ENCODE data around the gene MT1H. TPM values are rescaled to one million over a fixed set of nuclear protein-coding genes. Genes with fewer than 3 reads are reported as not detected.

MT1H gene
- polyA plus RNA-seq, 3 donors = 0.76 TPM; not detected in 2

DNA sequence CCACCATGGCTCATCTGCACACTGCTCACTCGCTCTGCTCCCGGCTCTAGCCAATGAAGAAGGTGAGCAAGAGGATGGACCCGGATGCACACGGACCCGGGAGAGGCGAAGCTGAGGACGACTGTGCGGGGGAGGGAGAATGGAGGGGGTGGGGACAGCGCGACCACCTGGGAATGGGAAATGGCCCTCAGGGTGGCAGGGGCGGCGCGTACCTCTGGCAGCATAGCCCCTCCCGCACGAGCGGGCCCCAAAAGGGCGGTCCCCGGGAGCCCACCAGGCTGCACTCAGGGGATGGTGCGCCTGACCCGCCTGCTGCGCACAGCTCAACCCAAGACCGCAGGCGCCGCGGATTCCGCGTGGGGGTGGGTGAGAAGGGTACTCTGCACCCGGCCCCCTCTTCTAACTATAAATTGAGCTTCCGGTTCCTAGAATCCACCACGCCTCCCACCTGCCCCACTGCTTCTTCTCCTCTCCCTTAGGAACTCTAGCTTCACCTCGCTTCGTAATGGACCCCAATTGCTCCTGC is 6.1 kb downstream of the MT1H start:
- Histone ChIP-seq H3K27ac (ENCODE audit: low read depth in 1 of 2, low read length in 2 of 2) (no peak overlapping the region), H3K79me2 (ENCODE audit: insufficient read depth, low read length) (no peaks in the 10 kb centered on the region)
- DNase-seq = no peak

GRCh38 chr16:56677474-56677873 is 7.9 kb downstream of the MT1H start:
- peaks cover 20 to 49% of the 10 kb centered on the region in 2 donors for H3K27me3 ChIP-seq (ENCODE audit: control insufficient read depth in 2 of 2, insufficient read depth in 2 of 2, low read length in 2 of 2)
- no peak overlapping the region for H3K9ac ChIP-seq (ENCODE audit: insufficient read depth, low read length, poor library complexity, severe bottlenecking)
- H2AFZ ChIP-seq (ENCODE audit: insufficient read depth, low read depth, low read length, poor library complexity, severe bottlenecking) = no peak overlapping the region
- H3K9me3 ChIP-seq (replicated peaks in 1 of 2; ENCODE audit: control insufficient read depth in 1 of 2, insufficient read depth in 1 of 2, low read length in 2 of 2) = peaks cover 0 to 11% of the 10 kb centered on the region in 2 donors
- Mint-ChIP-seq H3K27ac (no peak overlapping the region), H3K4me1 (peaks cover 17% of the 10 kb centered on the region), H3K4me3 (peak overlapping the region in 1 of 2 donors; percentile 87), H3K9me3 (peaks cover 0 to 11% (median 0%) of the 10 kb centered on the region in 7 donors), H3K36me3 (peaks cover 5% of the 10 kb centered on the region in 2 donors), H3K27me3 (ENCODE audit: low read depth in 3 of 3) (peaks cover 52 to 57% (median 56%) of the 10 kb centered on the region in 3 donors)
- intact Hi-C loops (cut with micrococcal nuclease) = no loop called here
- TF ChIP-seq CTCF (IDR thresholded peaks at IDR 0.05) = no peak
- no peak overlapping the region for H3K27ac ChIP-seq (ENCODE audit: low read depth in 1 of 2, low read length in 2 of 2)
- H4K20me1 ChIP-seq (ENCODE audit: insufficient read depth, low read length) = no peaks in the 10 kb centered on the region
- peaks cover 6 to 12% of the 10 kb centered on the region in 2 donors for H3K4me1 ChIP-seq (ENCODE audit: control insufficient read depth in 1 of 2, insufficient read depth in 2 of 2, low read length in 2 of 2)
- H3K36me3 ChIP-seq (replicated peaks in 1 of 2; ENCODE audit: control insufficient read depth in 1 of 2, insufficient read depth in 2 of 2, low read length in 2 of 2) = no peaks in the 10 kb centered on the region
- H3K4me3 ChIP-seq (replicated peaks in 1 of 3; ENCODE audit: low read depth in 2 of 3, low read length in 3 of 3) = no peak overlapping the region
- H3K4me2 ChIP-seq (replicated peaks; ENCODE audit: extremely low read depth, low read length, poor library complexity, severe bottlenecking) = no peak overlapping the region
- WGBS (ENCODE audit: insufficient coverage) = 83% methylated on average over 2 of the region's 3 CpGs
- no peaks in the 10 kb centered on the region for H3K79me2 ChIP-seq (ENCODE audit: insufficient read depth, low read length)
- DNase-seq = no peak

More for the DNA sequence above, 6.1 kb downstream of the MT1H start:
- H3K36me3 ChIP-seq (replicated peaks in 1 of 2; ENCODE audit: control insufficient read depth in 1 of 2, insufficient read depth in 2 of 2, low read length in 2 of 2) = no peaks in the 10 kb centered on the region
- peaks cover 0 to 5% of the 10 kb centered on the region in 2 donors for H3K4me1 ChIP-seq (ENCODE audit: control insufficient read depth in 1 of 2, insufficient read depth in 2 of 2, low read length in 2 of 2)
- peaks cover 62 to 72% (median 70%) of the 10 kb centered on the region in 3 donors for H3K27me3 Mint-ChIP-seq (ENCODE audit: low read depth in 3 of 3)
- WGBS (ENCODE audit: insufficient coverage) = 2% methylated on average over 25 of the region's 32 CpGs
- peaks cover 5% of the 10 kb centered on the region in 2 donors for H3K36me3 Mint-ChIP-seq
- H3K27me3 ChIP-seq (ENCODE audit: control insufficient read depth in 2 of 2, insufficient read depth in 2 of 2, low read length in 2 of 2) = peaks cover 25 to 66% of the 10 kb centered on the region in 2 donors
- intact Hi-C loops (cut with micrococcal nuclease) = no loop called here
- peak overlapping the region; percentile 36 for H3K4me2 ChIP-seq (replicated peaks; ENCODE audit: extremely low read depth, low read length, poor library complexity, severe bottlenecking)
- no peak overlapping the region for H3K9ac ChIP-seq (ENCODE audit: insufficient read depth, low read length, poor library complexity, severe bottlenecking)
- no peak for TF ChIP-seq CTCF (IDR thresholded peaks at IDR 0.05)
- H2AFZ ChIP-seq (ENCODE audit: insufficient read depth, low read depth, low read length, poor library complexity, severe bottlenecking) = peak overlapping the region; percentile 21
- peak overlapping the region; percentile 71 to 87 for H3K4me3 Mint-ChIP-seq
- peaks cover 0 to 11% (median 2%) of the 10 kb centered on the region in 7 donors for H3K9me3 Mint-ChIP-seq
- H3K27ac Mint-ChIP-seq = no peak overlapping the region
- peaks cover 0 to 11% of the 10 kb centered on the region in 2 donors for H3K9me3 ChIP-seq (replicated peaks in 1 of 2; ENCODE audit: control insufficient read depth in 1 of 2, insufficient read depth in 1 of 2, low read length in 2 of 2)
- peak overlapping the region in 1 of 3 experiments; percentile 42 for H3K4me3 ChIP-seq (replicated peaks in 1 of 3; ENCODE audit: low read depth in 2 of 3, low read length in 3 of 3)
- no peaks in the 10 kb centered on the region for H4K20me1 ChIP-seq (ENCODE audit: insufficient read depth, low read length)
- H3K4me1 Mint-ChIP-seq = peaks cover 9% of the 10 kb centered on the region
